ENCODE results near the gene EXT2.

Gene EXT2

GRCh38 chr11:44125598-44125997 lies 30.1 kb downstream of the EXT2 start:
- Histone ChIP-seq H3K36me3 (ENCODE audit: insufficient read depth, low read length) (peaks cover 49% of the 10 kb centered on the region), H3K9me3 (ENCODE audit: low read length) (no peaks in the 10 kb centered on the region), H3K4me1 (ENCODE audit: insufficient read depth, low read length) (no peaks in the 10 kb centered on the region), H3K27me3 (ENCODE audit: insufficient read depth, low read length) (no peaks in the 10 kb centered on the region), H2AFZ (ENCODE audit: low read depth, low read length) (no peak overlapping the region), H3K4me3 (ENCODE audit: low read length) (no peak overlapping the region)

DNA sequence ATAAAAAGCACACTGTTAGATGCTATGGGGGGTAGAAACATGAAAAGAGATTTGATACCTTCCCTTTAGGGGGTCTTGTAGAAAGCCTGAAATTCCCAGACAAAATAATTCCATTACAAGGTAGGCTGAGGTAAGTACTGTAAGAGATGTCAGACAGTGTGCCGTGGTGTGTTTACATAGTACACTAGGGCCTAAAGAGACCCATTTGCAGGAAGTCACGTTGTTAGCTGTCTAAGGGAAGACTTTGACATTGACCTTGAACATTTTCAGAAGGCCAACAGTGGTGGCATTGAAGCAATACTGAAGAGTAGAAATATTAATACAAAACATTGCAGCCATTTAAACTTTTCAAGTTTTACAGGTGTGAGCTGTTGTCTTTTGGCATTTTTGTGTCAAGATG lies 30.8 kb downstream of the EXT2 start:
- no peak overlapping the region for H2AFZ ChIP-seq (ENCODE audit: low read depth, low read length)
- H3K4me3 ChIP-seq (ENCODE audit: low read length), result no peak overlapping the region
- H3K9me3 ChIP-seq (ENCODE audit: low read length), result no peaks in the 10 kb centered on the region
- H3K4me1 ChIP-seq (ENCODE audit: insufficient read depth, low read length), result no peaks in the 10 kb centered on the region
- H3K36me3 ChIP-seq (ENCODE audit: insufficient read depth, low read length), result peaks cover 49% of the 10 kb centered on the region
- no peaks in the 10 kb centered on the region for H3K27me3 ChIP-seq (ENCODE audit: insufficient read depth, low read length)

DNA sequence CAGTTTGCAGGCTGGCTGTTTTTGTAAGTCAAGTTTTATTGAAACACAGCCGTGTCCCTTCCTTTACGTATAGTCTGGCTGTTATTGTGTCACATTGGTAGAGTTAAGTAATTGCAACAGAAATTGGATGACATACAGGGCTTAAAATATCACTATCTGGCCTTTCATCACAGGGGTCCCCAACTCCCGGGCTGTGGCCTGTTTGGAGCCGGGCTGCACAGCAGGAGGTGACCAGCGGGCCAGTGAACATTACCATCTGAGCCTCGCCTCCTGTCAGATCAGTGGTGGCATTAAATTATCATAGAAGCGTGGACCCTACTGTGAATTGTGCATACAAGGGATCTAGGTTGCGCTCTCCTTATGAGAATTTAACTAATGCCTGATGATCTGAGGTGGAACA lies 31.7 kb downstream of the EXT2 start:
- no peaks in the 10 kb centered on the region for H3K27me3 ChIP-seq (ENCODE audit: insufficient read depth, low read length)
- peaks cover 49% of the 10 kb centered on the region for H3K36me3 ChIP-seq (ENCODE audit: insufficient read depth, low read length)
- H3K4me1 ChIP-seq (ENCODE audit: insufficient read depth, low read length), result no peaks in the 10 kb centered on the region
- no peak overlapping the region for H2AFZ ChIP-seq (ENCODE audit: low read depth, low read length)
- H3K4me3 ChIP-seq (ENCODE audit: low read length), result no peak overlapping the region
- H3K9me3 ChIP-seq (ENCODE audit: low read length), result no peaks in the 10 kb centered on the region

DNA sequence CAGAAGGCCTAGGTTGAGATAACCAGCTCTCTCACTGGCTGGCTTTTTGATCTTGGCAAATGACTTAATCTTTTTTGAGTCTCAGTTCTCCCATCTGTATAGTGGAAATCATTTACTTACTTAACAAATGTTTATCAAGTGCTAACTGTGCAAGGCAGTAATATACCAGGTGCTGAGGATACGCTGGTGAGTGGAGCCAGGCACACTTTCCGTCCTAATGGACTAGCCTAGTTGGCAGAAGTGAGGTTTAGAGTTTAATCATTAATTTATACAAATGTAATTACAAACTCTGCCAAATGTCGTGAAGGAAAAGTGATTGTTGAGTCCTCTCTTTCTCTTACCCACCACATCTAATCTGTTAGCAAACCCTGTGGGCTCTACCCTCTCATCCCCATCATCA lies 33.3 kb downstream of the EXT2 start:
- H3K4me1 ChIP-seq (ENCODE audit: insufficient read depth, low read length), result no peaks in the 10 kb centered on the region
- no peaks in the 10 kb centered on the region for H3K27me3 ChIP-seq (ENCODE audit: insufficient read depth, low read length)
- H3K4me3 ChIP-seq (ENCODE audit: low read length), result no peak overlapping the region
- peaks cover 46% of the 10 kb centered on the region for H3K36me3 ChIP-seq (ENCODE audit: insufficient read depth, low read length)
- no peaks in the 10 kb centered on the region for H3K9me3 ChIP-seq (ENCODE audit: low read length)
- no peak overlapping the region for H2AFZ ChIP-seq (ENCODE audit: low read depth, low read length)

DNA sequence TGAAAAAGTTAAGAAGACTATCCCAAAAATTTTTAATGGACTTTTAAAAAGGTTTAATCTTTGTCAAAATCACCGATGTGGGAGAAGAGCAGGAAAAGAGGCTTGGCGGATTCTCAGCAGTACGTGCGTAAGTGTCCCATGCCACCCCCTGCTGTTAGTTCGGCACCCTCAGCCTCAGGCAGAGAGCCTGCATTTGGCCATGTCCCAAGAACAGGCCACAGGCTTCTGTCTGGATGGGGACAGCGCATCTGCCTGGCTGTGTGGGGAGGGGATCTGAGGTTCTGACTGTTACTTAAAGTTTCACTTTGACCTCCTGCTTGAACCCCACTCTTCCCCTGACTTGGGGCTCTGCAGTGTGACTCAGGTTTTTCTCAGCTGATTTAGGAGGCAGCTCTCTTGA lies 35.3 kb downstream of the EXT2 start:
- no peak overlapping the region for H3K4me3 ChIP-seq (ENCODE audit: low read length)
- peaks cover 38% of the 10 kb centered on the region for H3K36me3 ChIP-seq (ENCODE audit: insufficient read depth, low read length)
- no peaks in the 10 kb centered on the region for H3K9me3 ChIP-seq (ENCODE audit: low read length)
- peaks cover 8% of the 10 kb centered on the region for H3K4me1 ChIP-seq (ENCODE audit: insufficient read depth, low read length)
- no peak overlapping the region for H2AFZ ChIP-seq (ENCODE audit: low read depth, low read length)
- no peaks in the 10 kb centered on the region for H3K27me3 ChIP-seq (ENCODE audit: insufficient read depth, low read length)

- no peaks in the 10 kb centered on the region for H3K27me3 ChIP-seq (ENCODE audit: insufficient read depth, low read length)
- H3K4me3 ChIP-seq (ENCODE audit: low read length), result no peak overlapping the region
- peaks cover 16% of the 10 kb centered on the region for H3K36me3 ChIP-seq (ENCODE audit: insufficient read depth, low read length)
- no peak overlapping the region for H2AFZ ChIP-seq (ENCODE audit: low read depth, low read length)
- peaks cover 13% of the 10 kb centered on the region for H3K4me1 ChIP-seq (ENCODE audit: insufficient read depth, low read length)
- no peaks in the 10 kb centered on the region for H3K9me3 ChIP-seq (ENCODE audit: low read length)
Observed at GRCh38 chr11:44133335-44133946, 38.0 kb downstream of the EXT2 start.

GRCh38 chr11:44134625-44135024 lies 39.1 kb downstream of the EXT2 start:
- Histone ChIP-seq H2AFZ (ENCODE audit: low read depth, low read length) (no peak overlapping the region), H3K36me3 (ENCODE audit: insufficient read depth, low read length) (peaks cover 9% of the 10 kb centered on the region), H3K4me1 (ENCODE audit: insufficient read depth, low read length) (peaks cover 20% of the 10 kb centered on the region), H3K9me3 (ENCODE audit: low read length) (no peaks in the 10 kb centered on the region), H3K27me3 (ENCODE audit: insufficient read depth, low read length) (no peaks in the 10 kb centered on the region), H3K4me3 (ENCODE audit: low read length) (no peak overlapping the region)

DNA sequence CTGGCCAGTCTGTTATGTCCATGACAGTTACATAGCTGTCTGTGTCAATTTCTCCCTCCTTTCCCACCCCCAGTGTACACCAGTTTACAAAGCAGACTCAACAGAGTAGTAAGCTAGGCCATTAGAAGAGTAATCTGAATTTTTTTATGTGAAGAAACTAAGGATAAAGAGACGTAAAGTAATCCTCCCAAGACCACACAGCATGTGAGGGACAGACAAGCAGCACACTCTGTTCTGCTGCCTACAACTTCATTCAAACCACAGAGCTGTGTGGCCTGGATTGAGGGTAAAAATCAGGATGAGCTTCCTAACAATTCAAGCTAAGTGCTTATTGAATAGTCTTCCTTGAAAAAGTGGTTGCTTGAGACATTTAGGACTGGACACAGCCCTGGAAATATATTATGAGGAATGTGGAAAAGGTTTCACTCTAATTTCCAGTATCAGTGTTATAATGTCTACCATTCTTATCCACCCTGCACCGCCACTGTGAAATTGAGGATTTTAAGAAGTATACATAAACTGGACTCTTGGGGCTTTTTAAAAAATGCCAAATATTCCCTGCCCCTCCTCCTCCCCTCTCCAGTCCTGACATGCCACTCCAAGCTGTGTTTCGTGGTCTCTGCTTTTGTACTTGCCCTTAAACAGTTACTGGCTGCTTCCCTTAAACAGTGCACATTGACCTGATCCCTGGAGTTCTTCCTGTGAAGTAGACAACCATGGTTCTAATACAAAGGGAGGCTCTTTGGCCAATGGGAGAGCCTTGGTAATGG lies 40.9 kb downstream of the EXT2 start:
- no peak overlapping the region for H2AFZ ChIP-seq (ENCODE audit: low read depth, low read length)
- H3K27me3 ChIP-seq (ENCODE audit: insufficient read depth, low read length), result no peaks in the 10 kb centered on the region
- H3K36me3 ChIP-seq (ENCODE audit: insufficient read depth, low read length), result no peaks in the 10 kb centered on the region
- peaks cover 27% of the 10 kb centered on the region for H3K4me1 ChIP-seq (ENCODE audit: insufficient read depth, low read length)
- no peak overlapping the region for H3K4me3 ChIP-seq (ENCODE audit: low read length)
- H3K9me3 ChIP-seq (ENCODE audit: low read length), result no peaks in the 10 kb centered on the region

DNA sequence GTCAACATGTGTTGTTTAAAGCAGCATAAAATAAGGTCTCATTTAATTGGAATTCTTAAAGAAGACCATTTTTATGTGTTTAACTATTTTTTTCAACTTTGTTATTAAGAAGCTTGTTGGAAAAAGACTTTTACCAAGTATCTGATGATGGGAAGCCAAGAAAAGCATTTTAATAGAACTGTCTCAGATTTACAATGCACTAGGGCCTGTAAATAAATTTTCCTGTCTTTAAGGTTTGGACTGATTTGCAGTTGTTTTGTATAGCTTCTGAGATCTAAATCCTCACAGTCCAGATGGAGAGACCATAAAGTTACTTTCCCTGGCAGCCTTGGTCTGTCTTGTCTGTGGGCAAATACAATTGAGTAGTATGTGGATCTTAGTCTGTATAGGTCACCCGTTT lies 41.6 kb downstream of the EXT2 start:
- Histone ChIP-seq H3K27me3 (ENCODE audit: insufficient read depth, low read length) (no peaks in the 10 kb centered on the region), H3K4me3 (ENCODE audit: low read length) (no peak overlapping the region), H3K9me3 (ENCODE audit: low read length) (no peaks in the 10 kb centered on the region), H3K36me3 (ENCODE audit: insufficient read depth, low read length) (no peaks in the 10 kb centered on the region), H2AFZ (ENCODE audit: low read depth, low read length) (no peak overlapping the region), H3K4me1 (ENCODE audit: insufficient read depth, low read length) (peaks cover 27% of the 10 kb centered on the region)

DNA sequence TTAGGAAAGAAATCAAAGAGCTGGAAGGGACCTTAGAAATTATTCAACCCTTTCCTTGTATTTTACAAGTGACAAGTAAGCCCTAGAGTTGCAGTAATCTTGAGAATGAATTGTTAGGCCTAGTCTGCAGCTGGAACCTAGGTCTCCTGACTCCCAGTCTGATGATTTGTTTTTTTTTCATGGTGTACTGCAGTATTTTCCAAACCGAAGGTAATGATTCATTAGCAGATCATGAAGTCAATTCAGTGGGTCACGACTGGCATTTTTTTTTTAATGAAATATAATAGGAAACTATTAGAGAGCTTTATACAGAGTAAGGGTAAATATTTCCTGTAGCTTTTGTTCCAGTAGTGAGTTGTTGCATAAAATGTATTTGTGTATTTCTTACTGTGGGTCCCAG lies 42.8 kb downstream of the EXT2 start:
- no peaks in the 10 kb centered on the region for H3K27me3 ChIP-seq (ENCODE audit: insufficient read depth, low read length)
- no peak overlapping the region for H2AFZ ChIP-seq (ENCODE audit: low read depth, low read length)
- peaks cover 27% of the 10 kb centered on the region for H3K4me1 ChIP-seq (ENCODE audit: insufficient read depth, low read length)
- H3K9me3 ChIP-seq (ENCODE audit: low read length), result no peaks in the 10 kb centered on the region
- no peak overlapping the region for H3K4me3 ChIP-seq (ENCODE audit: low read length)
- no peaks in the 10 kb centered on the region for H3K36me3 ChIP-seq (ENCODE audit: insufficient read depth, low read length)

GRCh38 chr11:44138980-44139379 lies 43.5 kb downstream of the EXT2 start:
- no peaks in the 10 kb centered on the region for H3K9me3 ChIP-seq (ENCODE audit: low read length)
- H2AFZ ChIP-seq (ENCODE audit: low read depth, low read length), result no peak overlapping the region
- peaks cover 27% of the 10 kb centered on the region for H3K4me1 ChIP-seq (ENCODE audit: insufficient read depth, low read length)
- no peaks in the 10 kb centered on the region for H3K27me3 ChIP-seq (ENCODE audit: insufficient read depth, low read length)
- no peaks in the 10 kb centered on the region for H3K36me3 ChIP-seq (ENCODE audit: insufficient read depth, low read length)
- no peak overlapping the region for H3K4me3 ChIP-seq (ENCODE audit: low read length)

GRCh38 chr11:44139565-44140330 lies 44.3 kb downstream of the EXT2 start:
- Histone ChIP-seq H3K36me3 (ENCODE audit: insufficient read depth, low read length) (no peaks in the 10 kb centered on the region), H3K4me1 (ENCODE audit: insufficient read depth, low read length) (peaks cover 24% of the 10 kb centered on the region)

GRCh38 chr11:44140372-44140771 lies 44.9 kb downstream of the EXT2 start:
- H3K27me3 ChIP-seq (ENCODE audit: insufficient read depth, low read length), result no peaks in the 10 kb centered on the region
- H3K4me3 ChIP-seq (ENCODE audit: low read length), result no peak overlapping the region
- H3K4me1 ChIP-seq (ENCODE audit: insufficient read depth, low read length), result peaks cover 20% of the 10 kb centered on the region
- H3K36me3 ChIP-seq (ENCODE audit: insufficient read depth, low read length), result no peaks in the 10 kb centered on the region
- H3K9me3 ChIP-seq (ENCODE audit: low read length), result no peaks in the 10 kb centered on the region
- H2AFZ ChIP-seq (ENCODE audit: low read depth, low read length), result no peak overlapping the region

More at GRCh38 chr11:44139565-44140330, 44.3 kb downstream of the EXT2 start:
- H3K27me3 ChIP-seq (ENCODE audit: insufficient read depth, low read length), result no peaks in the 10 kb centered on the region
- H3K4me3 ChIP-seq (ENCODE audit: low read length), result no peak overlapping the region
- H2AFZ ChIP-seq (ENCODE audit: low read depth, low read length), result no peak overlapping the region
- no peaks in the 10 kb centered on the region for H3K9me3 ChIP-seq (ENCODE audit: low read length)

Data from neuron (in vitro differentiated cells).